Measurements from ENCODE around the gene IRF1. TPM values are rescaled to one million over a fixed set of nuclear protein-coding genes. Genes with fewer than 3 reads are reported as not detected.
A peak's percentile ranks its signal among the peaks of the same experiment; 100 is the strongest.

IRF1 gene
- total RNA-seq, 2 experiments from 2014 or later, result 1,212 to 1,234 TPM

GRCh38 chr5:132530946-132531345 is 40.4 kb upstream of the IRF1 start:
- H3K27ac Mint-ChIP-seq, result no peak overlapping the region
- peaks cover 13% of the 10 kb centered on the region for H3K4me1 ChIP-seq (ENCODE audit: insufficient read depth, low read length)
- intact Hi-C loops (cut with DNase I, micrococcal nuclease), result no loop called here
- ATAC-seq (ENCODE audit: poor library complexity), result no peak
- ChIA-PET CTCF (no interaction called here), POLR2A (no interaction called here)
- H3K4me3 Mint-ChIP-seq, result no peak overlapping the region
- no peaks in the 10 kb centered on the region for H3K9me3 ChIP-seq (ENCODE audit: control insufficient read depth in 1 of 2, insufficient read depth in 1 of 2, low read length in 2 of 2)
- peaks cover 4 to 12% of the 10 kb centered on the region in 2 experiments for H3K27me3 ChIP-seq (ENCODE audit: control insufficient read depth in 1 of 2, insufficient read depth in 2 of 2, low read length in 2 of 2)
- H3K27me3 Mint-ChIP-seq, result peaks cover 8% of the 10 kb centered on the region
- H3K27ac ChIP-seq (ENCODE audit: low read depth in 1 of 2, low read length in 2 of 2), result no peak overlapping the region
- no peaks in the 10 kb centered on the region for H3K36me3 Mint-ChIP-seq (ENCODE audit: low read depth)
- DNase-seq, result no peak
- H3K4me3 ChIP-seq (ENCODE audit: low read length), result no peak overlapping the region
- TF ChIP-seq CTCF (IDR thresholded peaks at IDR 0.05), result no peak
- H3K9me3 Mint-ChIP-seq, result no peaks in the 10 kb centered on the region
- peaks cover 8% of the 10 kb centered on the region for H3K4me1 Mint-ChIP-seq (ENCODE audit: low read depth)
- no peaks in the 10 kb centered on the region for H3K36me3 ChIP-seq (ENCODE audit: insufficient read depth, low read length)

DNA sequence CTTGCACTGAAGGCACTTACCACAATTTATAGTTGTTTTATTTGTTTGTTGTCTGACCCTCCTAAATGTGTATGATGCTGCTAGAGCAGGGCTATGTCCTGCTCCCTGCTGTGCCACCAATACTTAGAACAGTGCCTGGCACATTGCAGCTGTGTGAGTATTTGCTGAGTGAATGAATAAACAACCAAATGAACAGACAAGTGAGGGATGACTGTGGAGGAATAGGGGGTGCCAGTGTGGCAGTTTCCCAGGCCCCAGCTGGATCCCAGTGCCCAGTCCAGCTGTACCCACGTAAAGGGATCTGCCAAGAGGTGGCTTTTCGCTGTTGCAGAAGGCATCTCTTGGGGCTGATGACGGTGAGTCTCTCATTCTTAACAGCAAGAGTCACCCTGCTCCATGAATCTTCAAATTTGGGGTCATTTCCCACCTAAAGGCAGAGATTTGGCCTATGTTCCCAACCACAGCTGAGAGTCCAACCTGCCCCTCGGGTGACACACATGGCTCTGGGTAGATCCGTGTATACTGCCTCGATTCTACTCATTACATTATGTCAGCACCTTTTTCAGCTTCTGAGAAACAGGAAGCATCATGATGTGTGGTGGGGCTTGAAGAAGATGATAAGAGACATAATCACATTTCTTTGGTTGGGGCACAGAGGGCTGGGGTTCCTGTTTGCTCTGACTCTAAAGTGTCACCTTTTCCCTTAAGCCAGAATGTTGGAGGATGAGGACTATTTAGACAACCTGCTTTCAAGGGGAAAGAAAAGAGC is 38.5 kb upstream of the IRF1 start:
- peaks cover 8% of the 10 kb centered on the region for H3K4me1 Mint-ChIP-seq (ENCODE audit: low read depth)
- DNase-seq (peak in 1 of 14 experiments; percentile 44), ATAC-seq (ENCODE audit: poor library complexity) (no peak)
- POLR2A ChIA-PET, result interaction anchor here (0.7 to 1.1 kb wide), 2 partner anchors 28 to 295 kb away, joined by 3 to 4 read pairs; partner anchors contain the start of gene RAD50
- H3K36me3 ChIP-seq (ENCODE audit: insufficient read depth, low read length), result no peaks in the 10 kb centered on the region
- no peaks in the 10 kb centered on the region for H3K9me3 ChIP-seq (ENCODE audit: control insufficient read depth in 1 of 2, insufficient read depth in 1 of 2, low read length in 2 of 2)
- no peak overlapping the region for H3K4me3 Mint-ChIP-seq
- no peaks in the 10 kb centered on the region for H3K27me3 Mint-ChIP-seq
- H3K4me3 ChIP-seq (ENCODE audit: low read length), result no peak overlapping the region
- no peaks in the 10 kb centered on the region for H3K36me3 Mint-ChIP-seq (ENCODE audit: low read depth)
- H3K27ac ChIP-seq (ENCODE audit: low read depth in 1 of 2, low read length in 2 of 2), result no peak overlapping the region
- CTCF ChIA-PET, result no interaction called here
- H3K4me1 ChIP-seq (ENCODE audit: insufficient read depth, low read length), result peaks cover 15% of the 10 kb centered on the region
- TF ChIP-seq CTCF (IDR thresholded peaks at IDR 0.05), result no peak
- peaks cover 0 to 4% of the 10 kb centered on the region in 2 experiments for H3K27me3 ChIP-seq (ENCODE audit: control insufficient read depth in 1 of 2, insufficient read depth in 2 of 2, low read length in 2 of 2)
- intact Hi-C loops (cut with DNase I, micrococcal nuclease), result loop anchor here (2.0 to 10.0 kb wide), 3 partner anchors 86 to 290 kb away; no protein-coding TSS in a partner anchor
- no peak overlapping the region for H3K27ac Mint-ChIP-seq
- H3K9me3 Mint-ChIP-seq, result no peaks in the 10 kb centered on the region

- Histone ChIP-seq H3K36me3 (ENCODE audit: insufficient read depth, low read length) (no peaks in the 10 kb centered on the region), H3K9me3 (ENCODE audit: control insufficient read depth in 1 of 2, insufficient read depth in 1 of 2, low read length in 2 of 2) (no peaks in the 10 kb centered on the region), H3K4me3 (ENCODE audit: low read length) (no peak overlapping the region), H3K4me1 (ENCODE audit: insufficient read depth, low read length) (peaks cover 15% of the 10 kb centered on the region), H3K27me3 (ENCODE audit: control insufficient read depth in 1 of 2, insufficient read depth in 2 of 2, low read length in 2 of 2) (peaks cover 0 to 4% of the 10 kb centered on the region in 2 experiments), H3K27ac (ENCODE audit: low read depth in 1 of 2, low read length in 2 of 2) (no peak overlapping the region)
- CTCF ChIA-PET, result no interaction called here
- TF ChIP-seq CTCF (IDR thresholded peaks at IDR 0.05), result no peak
- intact Hi-C loops (cut with DNase I, micrococcal nuclease), result loop anchor here (2.0 to 10.0 kb wide), 3 partner anchors 87 to 291 kb away; no protein-coding TSS in a partner anchor
- H3K27ac Mint-ChIP-seq, result no peak overlapping the region
- H3K4me3 Mint-ChIP-seq, result no peak overlapping the region
- DNase-seq (no peak), ATAC-seq (ENCODE audit: poor library complexity) (no peak)
- no peaks in the 10 kb centered on the region for H3K27me3 Mint-ChIP-seq
- H3K9me3 Mint-ChIP-seq, result no peaks in the 10 kb centered on the region
- H3K36me3 Mint-ChIP-seq (ENCODE audit: low read depth), result no peaks in the 10 kb centered on the region
- H3K4me1 Mint-ChIP-seq (ENCODE audit: low read depth), result peaks cover 8% of the 10 kb centered on the region
- POLR2A ChIA-PET, result no interaction called here
These were observed 37.4 kb upstream of the IRF1 start for GRCh38 chr5:132528021-132528420.

Measured in CD4-positive, alpha-beta T cell (primary cell).